ENCODE results near the gene GATA3. TPM values are rescaled to one million over a fixed set of nuclear protein-coding genes. Genes with fewer than 3 reads are reported as not detected.

Gene GATA3
- total and polyA plus RNA-seq, 2 of the 8 experiments (the other 6 are each of a cell fraction or from before 2014, with no cell fraction given), result 0.02 to 0.43 TPM

GRCh38 chr10:8052341-8052955 is 2.0 kb upstream of the GATA3 start (continued):
- no peak for TF ChIP-seq SIX5 (IDR thresholded peaks at IDR 0.05; ENCODE audit: low read depth, low read length)
- TF ChIP-seq KDM4A (IDR thresholded peaks at IDR 0.05; ENCODE audit: low read depth, low read length, severe bottlenecking), result peak; percentile 4
- TF ChIP-seq CTBP2 (IDR thresholded peaks at IDR 0.05; ENCODE audit: borderline replicate concordance, insufficient read depth, insufficient read length, low read length), result no peak
- TF ChIP-seq TBP (IDR thresholded peaks at IDR 0.05; ENCODE audit: low read depth, low read length), result no peak
- no peak for TF ChIP-seq POLR2AphosphoS5 (IDR thresholded peaks at IDR 0.05; ENCODE audit: low read depth, low read length)
- no peak for TF ChIP-seq SP2 (IDR thresholded peaks at IDR 0.05; ENCODE audit: low read length)
- TF ChIP-seq, protein P1, sequence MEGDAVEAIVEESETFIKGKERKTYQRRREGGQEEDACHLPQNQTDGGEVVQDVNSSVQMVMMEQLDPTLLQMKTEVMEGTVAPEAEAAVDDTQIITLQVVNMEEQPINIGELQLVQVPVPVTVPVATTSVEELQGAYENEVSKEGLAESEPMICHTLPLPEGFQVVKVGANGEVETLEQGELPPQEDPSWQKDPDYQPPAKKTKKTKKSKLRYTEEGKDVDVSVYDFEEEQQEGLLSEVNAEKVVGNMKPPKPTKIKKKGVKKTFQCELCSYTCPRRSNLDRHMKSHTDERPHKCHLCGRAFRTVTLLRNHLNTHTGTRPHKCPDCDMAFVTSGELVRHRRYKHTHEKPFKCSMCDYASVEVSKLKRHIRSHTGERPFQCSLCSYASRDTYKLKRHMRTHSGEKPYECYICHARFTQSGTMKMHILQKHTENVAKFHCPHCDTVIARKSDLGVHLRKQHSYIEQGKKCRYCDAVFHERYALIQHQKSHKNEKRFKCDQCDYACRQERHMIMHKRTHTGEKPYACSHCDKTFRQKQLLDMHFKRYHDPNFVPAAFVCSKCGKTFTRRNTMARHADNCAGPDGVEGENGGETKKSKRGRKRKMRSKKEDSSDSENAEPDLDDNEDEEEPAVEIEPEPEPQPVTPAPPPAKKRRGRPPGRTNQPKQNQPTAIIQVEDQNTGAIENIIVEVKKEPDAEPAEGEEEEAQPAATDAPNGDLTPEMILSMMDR (IDR thresholded peaks at IDR 0.05; ENCODE audit: control extremely low read depth in 1 of 3, insufficient read depth in 1 of 3, low read depth in 1 of 3, low read length in 3 of 3), result no peak
- no peak for TF ChIP-seq TAF1 (IDR thresholded peaks at IDR 0.05; ENCODE audit: low read depth, low read length)
- TF ChIP-seq RNF2 (IDR thresholded peaks at IDR 0.05; ENCODE audit: borderline replicate concordance, low read depth, low read length, missing control alignments, poor library complexity, severe bottlenecking), result peak; percentile 99

Measured in H1 (cell line).